ENCODE results near the gene WIPF1. TPM values are rescaled to one million over a fixed set of nuclear protein-coding genes. Genes with fewer than 3 reads are reported as not detected.
"Not testable (repeated sequence)": the region's sequence is repeated elsewhere in the genome, so short reads cannot be mapped to it uniquely, and the experiment has no call there.

The WIPF1 gene
- total RNA-seq, 2 donors from 2014 or later = 6.7 to 21.4 TPM

DNA sequence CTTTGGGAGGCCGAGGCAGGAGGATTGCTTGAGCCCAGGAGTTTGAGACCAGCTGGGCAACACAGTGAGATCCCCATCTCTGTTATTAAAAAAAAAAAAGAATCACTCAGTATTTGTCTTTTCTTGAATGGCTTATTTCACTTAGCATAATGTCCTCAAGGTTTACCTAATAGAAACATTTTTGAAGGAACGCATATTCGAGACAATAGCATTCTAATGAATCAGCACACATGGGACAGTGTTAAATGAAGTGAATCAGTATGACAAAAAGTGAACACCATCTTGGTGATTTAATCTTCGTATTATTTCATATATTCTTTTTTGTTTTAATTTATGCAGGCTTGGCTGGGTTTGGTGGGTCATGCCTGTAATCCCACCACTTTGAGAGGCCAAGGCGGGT, 44.7 kb downstream of the WIPF1 start:
- DNase-seq = no peak
- Histone ChIP-seq H3K9me3 (no peaks in the 10 kb centered on the region), H3K9ac (ENCODE audit: low read depth in 2 of 2, low read length in 2 of 2) (no peak overlapping the region), H3K4me3 (no peak overlapping the region), H3K36me3 (no peaks in the 10 kb centered on the region), H3K27me3 (no peaks in the 10 kb centered on the region), H3K27ac (no peak overlapping the region), H3K4me1 (no peaks in the 10 kb centered on the region)
- TF ChIP-seq CTCF (IDR thresholded peaks at IDR 0.05) = no peak
- intact Hi-C loops (cut with DNase I) = no loop called here

- no peaks in the 10 kb centered on the region for H3K9me3 ChIP-seq
- H3K27me3 ChIP-seq = no peaks in the 10 kb centered on the region
- TF ChIP-seq CTCF (IDR thresholded peaks at IDR 0.05) = no peak
- H3K9ac ChIP-seq (ENCODE audit: low read depth in 2 of 2, low read length in 2 of 2) = no peak overlapping the region
- no peak for DNase-seq
- intact Hi-C loops (cut with DNase I) = no loop called here
- H3K4me1 ChIP-seq = no peaks in the 10 kb centered on the region
- H3K36me3 ChIP-seq = no peaks in the 10 kb centered on the region
- no peak overlapping the region for H3K27ac ChIP-seq
- H3K4me3 ChIP-seq = no peak overlapping the region
Observed at GRCh38 chr2:174551697-174552096, 45.9 kb downstream of the WIPF1 start.

GRCh38 chr2:174548646-174549045, 49.0 kb downstream of the WIPF1 start:
- intact Hi-C loops (cut with DNase I); DNase-seq; H3K27ac ChIP-seq: not testable (repeated sequence)

DNA sequence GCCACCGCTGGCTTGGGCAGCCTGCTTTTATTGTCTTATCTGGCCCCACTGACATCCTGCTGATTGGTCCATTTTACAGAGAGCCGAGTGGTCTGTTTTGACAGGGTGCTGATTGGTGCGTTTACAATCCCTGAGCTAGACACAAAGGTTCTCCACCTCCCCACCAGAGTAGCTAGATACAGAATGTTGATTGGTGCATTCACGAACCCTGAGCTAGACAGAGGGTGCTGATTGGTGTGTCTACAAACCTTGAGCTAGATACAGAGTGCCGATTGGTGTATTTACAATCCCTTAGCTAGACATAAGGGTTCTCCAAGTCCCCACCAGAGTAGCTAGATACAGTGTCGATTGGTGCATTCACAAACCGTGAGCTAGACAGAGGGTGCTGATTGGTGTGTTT, 49.6 kb downstream of the WIPF1 start:
- H3K9me3 ChIP-seq; H3K27me3 ChIP-seq; DNase-seq; H3K4me3 ChIP-seq; H3K9ac ChIP-seq (ENCODE audit: low read depth in 2 of 2, low read length in 2 of 2); intact Hi-C loops (cut with DNase I); H3K27ac ChIP-seq; H3K36me3 ChIP-seq; H3K4me1 ChIP-seq: not testable (repeated sequence)

More at GRCh38 chr2:174548646-174549045, 49.0 kb downstream of the WIPF1 start:
- not testable (repeated sequence) for H3K4me1 ChIP-seq; H3K9ac ChIP-seq (ENCODE audit: low read depth in 2 of 2, low read length in 2 of 2); H3K27me3 ChIP-seq; H3K36me3 ChIP-seq; H3K9me3 ChIP-seq; H3K4me3 ChIP-seq

GRCh38 chr2:174546519-174547506, 50.8 kb downstream of the WIPF1 start:
- H3K27me3 ChIP-seq = no peaks in the 10 kb centered on the region
- no peaks in the 10 kb centered on the region for H3K9me3 ChIP-seq
- H3K27ac ChIP-seq = no peak overlapping the region
- TF ChIP-seq CTCF (IDR thresholded peaks at IDR 0.05) = no peak
- no peaks in the 10 kb centered on the region for H3K36me3 ChIP-seq
- no peak overlapping the region for H3K4me3 ChIP-seq
- no peak overlapping the region for H3K9ac ChIP-seq (ENCODE audit: low read depth in 2 of 2, low read length in 2 of 2)
- H3K4me1 ChIP-seq = no peaks in the 10 kb centered on the region
- intact Hi-C loops (cut with DNase I) = no loop called here
- DNase-seq = no peak

GRCh38 chr2:174545240-174545639, 52.4 kb downstream of the WIPF1 start:
- intact Hi-C loops (cut with DNase I) = no loop called here
- no peaks in the 10 kb centered on the region for H3K9me3 ChIP-seq
- TF ChIP-seq CTCF (IDR thresholded peaks at IDR 0.05) = no peak
- H3K27me3 ChIP-seq = no peaks in the 10 kb centered on the region
- H3K27ac ChIP-seq = no peak overlapping the region
- no peaks in the 10 kb centered on the region for H3K4me1 ChIP-seq
- H3K36me3 ChIP-seq = no peaks in the 10 kb centered on the region
- no peak overlapping the region for H3K4me3 ChIP-seq
- DNase-seq = no peak
- no peak overlapping the region for H3K9ac ChIP-seq (ENCODE audit: low read depth in 2 of 2, low read length in 2 of 2)

Data from colonic mucosa (tissue), 4 donors.